Stimulated activated CD4-positive, alpha-beta T cell treated with anti-CD3 and anti-CD28 coated beads, TNF-alpha, amount 100 ng/mL, for 24 hours (primary cell): ENCODE data around the gene C1QBP.
"Not testable (repeated sequence)": the region's sequence is repeated elsewhere in the genome, so short reads cannot be mapped to it uniquely, and the experiment has no call there.

Source experiments
- DNase-seq, 3 experiments: peaks; one replicate each; pipeline ENCODE4 v3.0.0-alpha.2; 2020; ENCODE audit warnings: low read depth in 3 of 3

C1QBP gene

DNA sequence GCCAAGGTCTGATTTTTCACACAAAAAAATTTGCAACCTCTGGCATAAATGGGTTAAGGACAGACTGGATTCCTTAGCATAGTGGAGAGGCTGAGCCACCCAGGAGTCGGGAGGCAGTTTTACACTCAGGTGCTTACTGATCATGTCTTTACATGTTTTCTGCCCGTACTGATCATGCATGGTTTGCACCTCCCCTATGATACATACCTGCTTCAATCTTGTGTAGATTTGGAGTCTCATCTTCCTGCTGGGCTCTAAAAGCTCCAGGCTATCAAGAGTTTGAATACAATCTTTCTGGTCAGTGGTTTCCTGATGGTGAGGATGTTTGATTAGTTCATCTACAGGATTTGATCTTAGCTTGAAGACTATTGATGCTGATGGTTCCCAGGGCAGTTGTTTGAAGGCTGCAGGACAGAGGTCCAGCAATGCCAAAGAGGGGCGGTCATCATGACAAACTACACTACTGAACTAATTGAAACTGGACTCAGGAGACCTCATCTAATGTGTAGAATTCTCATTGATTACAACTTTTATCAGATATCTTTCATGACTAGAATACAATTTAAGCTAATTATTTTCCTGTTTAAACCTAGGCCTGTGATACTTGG lies 6.9 kb downstream of the C1QBP start:
- no peak for DNase-seq

DNA sequence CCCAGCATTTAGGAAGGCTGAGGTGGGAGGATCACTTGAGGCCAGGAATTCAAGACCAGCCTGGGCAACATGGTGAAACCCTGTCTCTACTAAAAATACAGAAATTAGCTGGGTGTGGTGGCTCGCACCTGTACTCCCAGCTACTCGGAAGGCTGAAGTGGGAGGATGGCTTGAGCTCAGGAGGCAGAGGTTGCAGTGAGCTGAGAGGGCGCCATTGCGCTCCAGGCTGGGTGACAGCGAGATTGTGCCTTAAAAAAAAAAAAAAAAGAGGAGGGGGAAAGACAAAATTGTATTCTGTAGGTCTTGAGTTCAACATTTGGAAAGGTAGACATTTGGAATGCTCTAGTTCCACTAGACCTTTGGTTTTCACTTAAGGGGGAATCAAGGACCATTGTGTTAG lies 7.7 kb downstream of the C1QBP start:
- DNase-seq, result not testable (repeated sequence)

DNA sequence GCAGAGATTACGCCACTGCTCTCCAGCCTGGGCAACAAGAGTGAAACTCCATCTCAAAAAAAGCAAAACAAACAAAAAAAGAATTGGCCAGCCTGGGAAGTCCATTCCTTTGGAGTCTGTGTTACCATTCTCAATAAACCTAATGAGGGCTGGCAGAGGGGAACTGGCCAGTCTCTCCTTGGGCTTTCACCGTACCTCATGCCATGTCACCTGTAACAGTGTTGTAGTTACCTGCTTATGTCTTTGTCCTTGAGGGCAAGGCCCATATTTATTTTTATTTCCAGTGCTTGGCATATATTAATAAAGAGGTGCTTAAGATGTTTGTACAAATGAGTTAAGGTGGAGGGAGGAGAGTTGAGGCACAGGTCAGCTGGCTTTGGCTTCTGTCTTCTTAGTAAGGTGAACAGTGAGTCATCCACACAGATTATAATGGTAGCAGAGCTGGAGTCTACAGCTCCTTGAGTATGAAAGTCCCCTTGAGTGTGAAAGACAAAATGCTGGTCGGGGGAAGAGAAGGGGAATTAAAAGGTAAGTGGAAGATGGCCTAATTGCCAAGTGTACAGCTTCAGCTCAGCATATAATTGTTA lies 8.4 kb downstream of the C1QBP start:
- no peak for DNase-seq

DNA sequence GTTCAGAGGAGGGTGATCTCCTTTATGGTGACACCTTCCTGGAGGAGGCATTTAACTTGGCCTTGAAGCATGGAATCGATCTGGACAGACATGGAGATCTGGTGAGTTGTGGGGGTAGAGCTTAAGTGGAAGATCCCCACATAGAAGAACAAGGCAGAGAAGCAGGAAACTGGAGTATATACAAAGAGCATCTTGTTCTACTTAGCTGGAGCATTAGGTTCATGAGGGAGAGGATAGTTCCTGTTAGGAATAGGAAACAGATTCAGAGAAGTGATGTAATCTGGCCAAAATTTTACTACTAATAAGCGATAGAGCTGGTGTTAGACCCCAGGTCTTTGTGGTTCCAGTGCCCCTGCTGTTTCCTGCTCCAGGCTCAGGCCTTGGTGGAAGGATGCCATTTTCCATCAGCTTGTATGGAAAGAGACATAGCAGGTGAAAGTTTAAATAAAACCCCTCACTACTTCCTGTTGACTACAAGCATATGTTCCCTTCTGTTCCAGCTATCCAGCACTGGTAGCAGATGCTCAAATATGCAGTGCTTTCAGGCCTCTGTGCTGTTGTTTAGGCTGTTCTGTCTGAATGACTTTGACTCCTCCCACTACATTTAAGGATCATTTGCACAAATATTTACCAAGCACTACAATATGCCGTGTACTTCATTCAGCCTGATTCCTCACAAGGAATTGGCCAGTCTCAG lies 9.6 kb downstream of the C1QBP start:
- DNase-seq, result no peak

DNA sequence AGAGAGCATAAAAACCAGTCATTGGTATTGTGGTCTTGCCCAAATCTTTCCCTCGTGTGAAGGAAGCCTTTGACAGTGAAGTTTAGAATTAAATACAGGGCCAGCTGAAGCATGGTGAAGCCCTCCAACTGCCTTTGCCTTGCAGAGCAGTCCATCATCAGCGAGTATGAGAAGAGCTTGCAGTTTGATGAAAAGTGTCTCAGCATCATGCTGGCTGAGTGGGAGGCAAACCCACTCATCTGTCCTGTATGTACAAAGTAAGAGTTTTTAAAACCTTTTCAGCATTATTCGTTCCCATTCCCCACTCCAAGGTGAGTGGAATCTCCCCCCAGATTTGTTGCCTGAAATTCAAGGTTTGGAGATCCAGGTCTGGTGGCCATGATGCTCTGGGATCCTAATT lies 13.1 kb downstream of the C1QBP start:
- no peak for DNase-seq

- DNase-seq, result no peak
These were observed 14.0 kb downstream of the C1QBP start for GRCh38 chr17:5424909-5425308.

GRCh38 chr17:5422505-5422904 lies 16.4 kb downstream of the C1QBP start:
- DNase-seq, result no peak

DNA sequence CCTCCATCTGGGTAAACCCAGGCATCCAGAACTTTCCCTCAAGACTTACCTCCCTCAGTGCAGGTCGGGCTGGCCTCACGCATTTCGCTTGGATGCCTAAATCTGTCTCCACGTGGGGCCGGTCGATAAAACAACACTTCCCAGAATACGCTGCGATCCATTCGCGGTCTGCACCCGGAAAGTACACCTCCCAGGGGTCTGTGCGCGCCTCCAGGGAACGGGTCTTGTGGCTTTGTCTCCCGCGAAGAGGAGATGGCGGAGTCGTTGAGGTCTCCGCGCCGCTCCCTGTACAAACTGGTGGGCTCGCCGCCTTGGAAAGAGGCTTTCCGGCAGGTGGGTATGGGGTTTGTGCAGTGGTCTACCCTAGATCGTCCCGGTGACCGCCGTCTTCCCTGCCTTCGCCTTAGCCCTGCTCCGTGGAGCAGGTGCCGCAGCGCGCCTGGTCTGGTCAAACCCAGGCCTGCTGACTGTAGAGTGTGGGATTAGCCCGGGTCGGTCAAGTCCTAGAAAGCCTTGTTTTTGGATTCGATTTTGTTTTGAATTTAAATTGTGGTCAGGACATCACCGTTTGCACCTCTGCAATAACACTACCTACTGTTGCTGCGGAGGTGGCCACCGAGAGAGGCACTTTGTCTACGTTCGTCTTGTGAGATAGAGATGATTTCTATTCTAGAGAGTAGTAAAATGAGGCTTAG lies 18.8 kb downstream of the C1QBP start, which contains the start of gene RPAIN:
Gene RPAIN (plus strand): TSS at position 224 of the 695 bp plus-strand sequence. CDS start 29 bp downstream, at position 253.
- DNase-seq, result peak; percentile 72 to 86 (median 76)

- DNase-seq, result peak; percentile 93 to 96 (median 94)
These were observed 19.5 kb downstream of the C1QBP start, which contains the start of gene NUP88 for GRCh38 chr17:5419356-5419958. Gene NUP88, minus strand, starts transcription at chr17:5419662. Its CDS starts 12 bp downstream, at chr17:5419650.

DNA sequence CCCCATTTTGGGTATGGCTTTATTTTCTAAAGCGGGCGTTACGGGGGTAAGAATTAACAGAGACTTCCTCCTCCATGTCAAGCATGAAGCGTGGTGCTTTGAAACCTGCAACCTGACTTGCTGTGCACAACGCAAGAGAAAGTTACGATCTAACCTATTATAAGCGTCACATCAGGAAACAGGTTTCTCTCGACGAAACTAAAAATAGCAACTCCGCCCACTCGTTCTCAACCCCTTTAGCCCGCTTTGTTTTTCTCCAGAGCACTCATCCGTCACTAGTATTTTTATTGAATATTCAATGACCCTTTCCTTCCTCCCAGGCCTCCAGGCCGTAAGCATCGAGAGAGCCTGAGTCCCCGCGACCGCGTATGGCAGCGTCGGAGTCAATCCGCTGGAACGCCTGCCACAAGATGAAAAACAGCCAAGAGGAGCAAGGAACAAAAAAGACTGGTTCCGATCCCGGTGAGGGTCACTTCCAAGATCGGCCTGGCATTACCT lies 20.0 kb downstream of the C1QBP start:
- peak; percentile 45 to 67 (median 55) for DNase-seq

GRCh38 chr17:5416901-5417300 lies 22.1 kb downstream of the C1QBP start:
- DNase-seq, result no peak

DNA sequence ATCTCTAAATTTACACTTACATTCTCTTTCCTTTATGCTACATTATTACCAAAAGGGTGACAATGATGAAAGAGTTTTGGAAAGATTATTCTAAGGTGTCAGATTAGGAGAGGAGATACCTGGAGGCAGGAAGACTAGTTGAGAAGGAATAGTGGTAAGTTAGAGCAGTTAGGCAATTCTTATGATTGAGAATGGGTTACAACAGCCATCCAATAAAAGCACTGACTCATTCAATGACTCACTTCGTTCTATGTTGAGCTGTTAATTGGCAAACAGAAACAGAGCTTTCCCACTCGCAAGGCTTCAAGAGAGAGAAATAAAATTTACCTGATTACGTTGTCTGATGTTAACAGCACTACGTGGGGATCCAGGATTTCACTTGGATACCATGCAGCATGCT lies 25.3 kb downstream of the C1QBP start:
- no peak for DNase-seq

GRCh38 chr17:5410594-5411272 lies 28.2 kb downstream of the C1QBP start:
- no peak for DNase-seq

DNA sequence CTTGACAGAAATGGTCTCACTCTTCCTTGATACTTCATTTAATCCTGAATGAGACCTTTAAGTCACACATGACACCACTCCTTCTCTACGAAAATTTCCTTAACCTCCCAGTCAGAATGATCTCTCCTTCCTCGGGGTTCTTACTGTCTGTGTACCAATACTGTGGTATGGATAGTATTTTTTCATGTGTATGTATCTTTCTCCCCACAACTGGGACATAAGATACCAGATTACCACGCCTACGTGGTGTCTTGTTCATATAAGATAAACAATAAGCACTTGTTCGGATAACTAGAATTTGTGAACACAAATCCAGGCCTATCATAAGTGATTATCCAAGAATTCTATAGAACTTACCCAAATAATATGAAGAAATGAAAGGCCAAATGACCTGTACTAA lies 30.8 kb downstream of the C1QBP start:
- DNase-seq, result no peak

DNA sequence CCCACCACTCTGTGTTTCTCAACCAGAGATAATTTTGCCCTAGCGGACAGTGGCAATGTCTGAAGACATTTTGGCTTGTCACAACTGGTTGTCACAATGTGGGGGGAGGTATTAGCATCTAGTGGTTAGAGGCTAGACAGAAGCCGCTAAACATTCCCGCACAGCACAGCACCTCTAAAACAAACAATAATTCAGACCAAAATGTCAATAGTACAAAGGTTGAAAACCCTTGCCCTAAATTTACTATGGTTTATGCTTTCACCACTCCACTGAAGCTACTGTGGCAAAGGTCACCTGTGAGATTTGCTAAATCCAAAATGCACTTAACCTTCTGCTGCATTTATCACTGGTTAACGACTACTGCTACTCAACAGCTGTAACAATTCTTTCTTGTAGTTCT lies 33.6 kb downstream of the C1QBP start:
- DNase-seq, result no peak

GRCh38 chr17:5399767-5400166 lies 39.2 kb downstream of the C1QBP start:
- DNase-seq, result no peak

- DNase-seq, result no peak
These were observed 42.3 kb downstream of the C1QBP start for GRCh38 chr17:5396612-5397011.

GRCh38 chr17:5391678-5392077 lies 47.3 kb downstream of the C1QBP start:
- DNase-seq, result no peak
